ENCODE measurements around the gene SLC39A2. TPM values are rescaled to one million over a fixed set of nuclear protein-coding genes. Genes with fewer than 3 reads are reported as not detected.

The SLC39A2 gene
- total and polyA plus RNA-seq, 9 of the 15 experiments (the other 6 are each of a cell fraction or from before 2014, with no cell fraction given): 0.06 to 0.09 TPM; not detected in 7

DNA sequence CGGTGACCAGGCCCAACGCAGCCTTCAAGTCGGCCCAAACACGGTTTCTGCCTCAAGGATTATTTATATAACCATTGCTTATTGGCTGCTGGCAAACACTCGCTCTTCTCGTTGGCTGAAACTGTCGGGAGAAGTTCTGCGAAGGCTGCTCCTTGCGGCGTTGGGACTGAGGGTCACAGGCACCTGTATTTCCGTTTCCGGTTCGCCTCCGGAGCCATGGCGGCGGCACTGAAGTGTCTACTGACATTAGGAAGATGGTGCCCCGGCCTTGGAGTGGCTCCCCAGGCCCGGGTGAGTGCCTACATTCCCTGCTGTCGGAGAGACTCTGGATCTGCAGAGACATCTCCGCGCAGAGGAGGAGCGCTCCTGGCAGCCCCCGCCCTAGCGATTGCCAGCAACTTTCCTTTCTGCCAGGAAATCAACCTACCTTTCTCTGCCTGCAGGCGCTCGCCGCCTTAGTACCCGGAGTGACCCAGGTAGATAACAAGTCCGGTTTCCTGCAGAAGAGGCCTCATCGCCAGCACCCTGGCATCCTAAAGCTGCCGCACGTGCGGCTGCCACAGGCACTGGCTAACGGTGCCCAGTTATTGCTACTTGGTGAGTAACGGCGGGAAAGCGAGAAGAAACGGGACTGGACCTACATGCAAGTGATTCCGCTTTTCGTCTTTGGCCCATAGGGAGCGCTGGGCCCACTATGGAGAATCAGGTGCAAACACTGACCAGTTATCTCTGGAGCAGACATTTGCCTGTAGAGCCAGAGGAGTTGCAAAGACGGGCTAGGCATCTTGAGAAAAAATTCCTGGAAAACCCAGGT, 9.1 kb upstream of the SLC39A2 start, which contains the start of gene METTL17 (continued):
- TF ChIP-seq, protein P1, sequence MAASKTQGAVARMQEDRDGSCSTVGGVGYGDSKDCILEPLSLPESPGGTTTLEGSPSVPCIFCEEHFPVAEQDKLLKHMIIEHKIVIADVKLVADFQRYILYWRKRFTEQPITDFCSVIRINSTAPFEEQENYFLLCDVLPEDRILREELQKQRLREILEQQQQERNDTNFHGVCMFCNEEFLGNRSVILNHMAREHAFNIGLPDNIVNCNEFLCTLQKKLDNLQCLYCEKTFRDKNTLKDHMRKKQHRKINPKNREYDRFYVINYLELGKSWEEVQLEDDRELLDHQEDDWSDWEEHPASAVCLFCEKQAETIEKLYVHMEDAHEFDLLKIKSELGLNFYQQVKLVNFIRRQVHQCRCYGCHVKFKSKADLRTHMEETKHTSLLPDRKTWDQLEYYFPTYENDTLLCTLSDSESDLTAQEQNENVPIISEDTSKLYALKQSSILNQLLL (CRISPR knock-in tag; IDR thresholded peaks at IDR 0.05; ENCODE audit: borderline replicate concordance): no peak
- TF ChIP-seq RUNX1 (IDR thresholded peaks at IDR 0.05; ENCODE audit: low read depth) (no peak), ZNF3 (CRISPR knock-in tag; IDR thresholded peaks at IDR 0.05) (no peak), NR2F6 (CRISPR knock-in tag; IDR thresholded peaks at IDR 0.05) (no peak), CREM (IDR thresholded peaks at IDR 0.05; ENCODE audit: low read depth) (peak; percentile 79), ZC3H11A (IDR thresholded peaks at IDR 0.05; ENCODE audit: low read depth, low read length) (no peak), XRCC3 (IDR thresholded peaks at IDR 0.05) (no peak), FOS (IDR thresholded peaks at IDR 0.05; ENCODE audit: extremely low read depth, insufficient read length) (peak; percentile 95), RBM34 (IDR thresholded peaks at IDR 0.05; ENCODE audit: borderline replicate concordance, insufficient read depth, low read length) (no peak), ZC3H8 (IDR thresholded peaks at IDR 0.05) (no peak), ZNF586 (CRISPR knock-in tag; conservative IDR thresholded peaks at IDR 0.05) (no peak), HNRNPUL1 (IDR thresholded peaks at IDR 0.05; ENCODE audit: low read length) (no peak), TOE1 (IDR thresholded peaks at IDR 0.05; ENCODE audit: borderline replicate concordance) (no peak), TOE1 (CRISPR knock-in tag; IDR thresholded peaks at IDR 0.05; ENCODE audit: borderline replicate concordance, low read depth) (no peak), MXI1 (IDR thresholded peaks at IDR 0.05; ENCODE audit: low read depth, low read length) (no peak), MEF2A (IDR thresholded peaks at IDR 0.05; ENCODE audit: control insufficient read depth, low read depth, low read length) (no peak), MIER1 (IDR thresholded peaks at IDR 0.05; ENCODE audit: low read depth) (no peak), NCOR1 (IDR thresholded peaks at IDR 0.05) (no peak), LARP7 (IDR thresholded peaks at IDR 0.05) (no peak), ZBTB8A (IDR thresholded peaks at IDR 0.05; ENCODE audit: partially characterized antibody) (no peak), ZNF780A (CRISPR knock-in tag; IDR thresholded peaks at IDR 0.05) (no peak), MAZ (CRISPR knock-in tag; conservative IDR thresholded peaks at IDR 0.05 in 1 of 2, IDR thresholded peaks at IDR 0.05 in 1 of 2) (peak in 1 of 2 experiments; percentile 11; a peak in 1 of 4 replicates), ZNF239 (CRISPR knock-in tag; IDR thresholded peaks at IDR 0.05) (no peak), HIVEP1 (CRISPR knock-in tag; IDR thresholded peaks at IDR 0.05) (no peak), FOXJ3 (CRISPR knock-in tag; IDR thresholded peaks at IDR 0.05) (no peak), KAT2B (IDR thresholded peaks at IDR 0.05; ENCODE audit: low read depth, low read length) (no peak)
- TF ChIP-seq, protein P2, sequence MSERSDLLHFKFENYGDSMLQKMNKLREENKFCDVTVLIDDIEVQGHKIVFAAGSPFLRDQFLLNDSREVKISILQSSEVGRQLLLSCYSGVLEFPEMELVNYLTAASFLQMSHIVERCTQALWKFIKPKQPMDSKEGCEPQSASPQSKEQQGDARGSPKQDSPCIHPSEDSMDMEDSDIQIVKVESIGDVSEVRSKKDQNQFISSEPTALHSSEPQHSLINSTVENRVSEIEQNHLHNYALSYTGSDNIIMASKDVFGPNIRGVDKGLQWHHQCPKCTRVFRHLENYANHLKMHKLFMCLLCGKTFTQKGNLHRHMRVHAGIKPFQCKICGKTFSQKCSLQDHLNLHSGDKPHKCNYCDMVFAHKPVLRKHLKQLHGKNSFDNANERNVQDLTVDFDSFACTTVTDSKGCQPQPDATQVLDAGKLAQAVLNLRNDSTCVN (CRISPR knock-in tag; IDR thresholded peaks at IDR 0.05): no peak
- TF ChIP-seq, protein P3, sequence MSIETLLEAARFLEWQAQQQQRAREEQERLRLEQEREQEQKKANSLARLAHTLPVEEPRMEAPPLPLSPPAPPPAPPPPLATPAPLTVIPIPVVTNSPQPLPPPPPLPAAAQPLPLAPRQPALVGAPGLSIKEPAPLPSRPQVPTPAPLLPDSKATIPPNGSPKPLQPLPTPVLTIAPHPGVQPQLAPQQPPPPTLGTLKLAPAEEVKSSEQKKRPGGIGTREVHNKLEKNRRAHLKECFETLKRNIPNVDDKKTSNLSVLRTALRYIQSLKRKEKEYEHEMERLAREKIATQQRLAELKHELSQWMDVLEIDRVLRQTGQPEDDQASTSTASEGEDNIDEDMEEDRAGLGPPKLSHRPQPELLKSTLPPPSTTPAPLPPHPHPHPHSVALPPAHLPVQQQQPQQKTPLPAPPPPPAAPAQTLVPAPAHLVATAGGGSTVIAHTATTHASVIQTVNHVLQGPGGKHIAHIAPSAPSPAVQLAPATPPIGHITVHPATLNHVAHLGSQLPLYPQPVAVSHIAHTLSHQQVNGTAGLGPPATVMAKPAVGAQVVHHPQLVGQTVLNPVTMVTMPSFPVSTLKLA (conservative IDR thresholded peaks at IDR 0.05): peak in 1 of 2 experiments; percentile 58; a peak in 2 of 4 replicates

Data from K562 (cell line).